MM.1S (cell line): ENCODE results near the gene CLK1.
"Not testable (repeated sequence)": the region's sequence is repeated elsewhere in the genome, so short reads cannot be mapped to it uniquely, and the experiment has no call there.

Experiments
- DNase-seq: peaks from one replicate; pipeline ENCODE4 v3.0.0-alpha.2; 2015
- H2AFZ ChIP-seq: fragments of 300-600 bp; sonication (generic); 2 replicates; pipeline ENCODE4 v1.6.0; 2016; ENCODE audit warnings: antibody characterized with exemption, low read length
- H3F3A ChIP-seq: fragments of 300-600 bp; sonication (generic); 2 replicates; pipeline ENCODE4 v1.6.1; 2016; ENCODE audit warnings: mild to moderate bottlenecking, antibody characterized with exemption, low read length, moderate library complexity, mixed read lengths; ENCODE audit not compliant: insufficient read depth
- H3K27ac ChIP-seq: fragments of 300-600 bp; sonication (generic); 2 replicates; pipeline ENCODE4 v1.5.1; 2016; ENCODE audit warnings: mild to moderate bottlenecking, low read length
- H3K27me3 ChIP-seq: fragments of 300-600 bp; sonication (generic); replicated peaks from 2 replicates; pipeline ENCODE4 v1.6.0; 2016; ENCODE audit warnings: low read length; ENCODE audit not compliant: insufficient read depth
- H3K36me3 ChIP-seq: fragments of 300-600 bp; sonication (generic); replicated peaks from 2 replicates; pipeline ENCODE4 v1.6.1; 2016; ENCODE audit warnings: mild to moderate bottlenecking, low read length, mixed read lengths; ENCODE audit not compliant: insufficient read depth
- H3K4me1 ChIP-seq: fragments of 300-600 bp; sonication (generic); 2 replicates; pipeline ENCODE4 v1.6.1; 2016; ENCODE audit warnings: low read length, mixed read lengths
- H3K4me2 ChIP-seq: fragments of 300-600 bp; sonication (generic); 2 replicates; pipeline ENCODE4 v1.6.0; 2016; ENCODE audit warnings: low read depth, low read length
- H3K4me3 ChIP-seq: fragments of 300-600 bp; sonication (generic); 2 replicates; pipeline ENCODE4 v1.5.1; 2016; ENCODE audit warnings: low read length, mixed read lengths
- H3K79me2 ChIP-seq: fragments of 300-600 bp; sonication (generic); 2 replicates; pipeline ENCODE4 v1.6.1; 2016; ENCODE audit warnings: mixed run types, low read length, mixed read lengths
- H3K9ac ChIP-seq: fragments of 300-600 bp; sonication (generic); 2 replicates; pipeline ENCODE4 v1.6.1; 2016; ENCODE audit warnings: low read length, mixed read lengths
- H3K9me2 ChIP-seq: fragments of 300-600 bp; sonication (generic); replicated peaks from 2 replicates; pipeline ENCODE4 v1.6.1; 2016; ENCODE audit warnings: mild to moderate bottlenecking, low read length, mixed read lengths; ENCODE audit not compliant: insufficient read depth
- H3K9me3 ChIP-seq: fragments of 300-600 bp; sonication (generic); replicated peaks from 2 replicates; pipeline ENCODE4 v1.6.1; 2016; ENCODE audit warnings: mild to moderate bottlenecking, low read length, mixed read lengths; ENCODE audit not compliant: insufficient read depth
- H4K20me1 ChIP-seq: fragments of 300-600 bp; sonication (generic); 2 replicates; pipeline ENCODE4 v1.6.1; 2016; ENCODE audit warnings: mild to moderate bottlenecking, low read length, moderate library complexity, mixed read lengths; ENCODE audit not compliant: insufficient read depth
- EZH2 ChIP-seq: fragments of 300-600 bp; sonication (generic); optimal IDR thresholded peaks from 2 replicates; pipeline ENCODE3; 2017; ENCODE audit warnings: low read depth, mild to moderate bottlenecking, antibody characterized with exemption, low read length, mixed read lengths
- EZH2phosphoT487 ChIP-seq: fragments of 300-600 bp; sonication (generic); IDR thresholded peaks from 2 replicates; pipeline ENCODE4 v1.6.1; 2018; ENCODE audit warnings: antibody characterized with exemption, low read length
- TF ChIP-seq, protein P1 (sequence below): fragments of 300-600 bp; sonication (generic); IDR thresholded peaks from 2 replicates; pipeline ENCODE4 v1.5.1; 2016; ENCODE audit warnings: antibody characterized with exemption, low read length, mixed read lengths

The CLK1 gene

DNA sequence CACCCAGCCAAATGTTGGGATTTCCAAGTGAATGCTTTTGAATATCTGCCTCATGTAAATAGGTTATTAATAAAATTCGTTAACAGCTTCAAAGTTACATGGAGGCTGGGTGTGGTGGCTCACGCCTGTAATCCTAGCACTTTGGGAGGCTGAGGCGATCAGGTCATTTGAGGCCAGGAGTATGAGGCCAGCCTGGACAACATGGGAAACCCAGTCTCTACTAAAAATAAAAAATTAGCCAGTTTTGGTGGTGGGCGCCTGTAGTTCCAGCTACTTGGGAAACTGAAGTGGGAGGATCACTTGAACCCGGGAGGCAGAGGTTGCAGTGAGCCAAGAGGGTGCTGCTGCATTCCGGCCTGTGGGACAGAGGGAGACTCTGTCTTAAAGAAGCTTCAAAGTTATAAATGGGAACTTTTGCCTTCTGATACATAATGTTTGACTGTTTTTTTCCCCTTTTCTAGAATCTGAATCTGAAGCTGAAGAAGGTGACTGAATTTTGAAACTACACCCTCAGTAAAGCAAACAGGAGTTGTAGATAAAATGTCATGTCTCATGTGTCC lies 42.7 kb downstream of the CLK1 start:
- no peaks in the 10 kb centered on the region for H3K9me2 ChIP-seq
- no peaks in the 10 kb centered on the region for H3K27me3 ChIP-seq
- no peak for TF ChIP-seq EZH2phosphoT487
- TF ChIP-seq, protein P1, sequence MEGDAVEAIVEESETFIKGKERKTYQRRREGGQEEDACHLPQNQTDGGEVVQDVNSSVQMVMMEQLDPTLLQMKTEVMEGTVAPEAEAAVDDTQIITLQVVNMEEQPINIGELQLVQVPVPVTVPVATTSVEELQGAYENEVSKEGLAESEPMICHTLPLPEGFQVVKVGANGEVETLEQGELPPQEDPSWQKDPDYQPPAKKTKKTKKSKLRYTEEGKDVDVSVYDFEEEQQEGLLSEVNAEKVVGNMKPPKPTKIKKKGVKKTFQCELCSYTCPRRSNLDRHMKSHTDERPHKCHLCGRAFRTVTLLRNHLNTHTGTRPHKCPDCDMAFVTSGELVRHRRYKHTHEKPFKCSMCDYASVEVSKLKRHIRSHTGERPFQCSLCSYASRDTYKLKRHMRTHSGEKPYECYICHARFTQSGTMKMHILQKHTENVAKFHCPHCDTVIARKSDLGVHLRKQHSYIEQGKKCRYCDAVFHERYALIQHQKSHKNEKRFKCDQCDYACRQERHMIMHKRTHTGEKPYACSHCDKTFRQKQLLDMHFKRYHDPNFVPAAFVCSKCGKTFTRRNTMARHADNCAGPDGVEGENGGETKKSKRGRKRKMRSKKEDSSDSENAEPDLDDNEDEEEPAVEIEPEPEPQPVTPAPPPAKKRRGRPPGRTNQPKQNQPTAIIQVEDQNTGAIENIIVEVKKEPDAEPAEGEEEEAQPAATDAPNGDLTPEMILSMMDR: no peak
- TF ChIP-seq EZH2: no peak
- no peaks in the 10 kb centered on the region for H3K4me1 ChIP-seq
- no peaks in the 10 kb centered on the region for H3F3A ChIP-seq
- H3K9me3 ChIP-seq: no peaks in the 10 kb centered on the region
- no peak for DNase-seq
- H3K9ac ChIP-seq: no peak overlapping the region
- H4K20me1 ChIP-seq: no peaks in the 10 kb centered on the region
- H3K79me2 ChIP-seq: no peaks in the 10 kb centered on the region
- H3K4me3 ChIP-seq: no peak overlapping the region
- no peak overlapping the region for H2AFZ ChIP-seq
- peaks cover 14% of the 10 kb centered on the region for H3K36me3 ChIP-seq
- no peak overlapping the region for H3K4me2 ChIP-seq
- H3K27ac ChIP-seq: no peak overlapping the region

DNA sequence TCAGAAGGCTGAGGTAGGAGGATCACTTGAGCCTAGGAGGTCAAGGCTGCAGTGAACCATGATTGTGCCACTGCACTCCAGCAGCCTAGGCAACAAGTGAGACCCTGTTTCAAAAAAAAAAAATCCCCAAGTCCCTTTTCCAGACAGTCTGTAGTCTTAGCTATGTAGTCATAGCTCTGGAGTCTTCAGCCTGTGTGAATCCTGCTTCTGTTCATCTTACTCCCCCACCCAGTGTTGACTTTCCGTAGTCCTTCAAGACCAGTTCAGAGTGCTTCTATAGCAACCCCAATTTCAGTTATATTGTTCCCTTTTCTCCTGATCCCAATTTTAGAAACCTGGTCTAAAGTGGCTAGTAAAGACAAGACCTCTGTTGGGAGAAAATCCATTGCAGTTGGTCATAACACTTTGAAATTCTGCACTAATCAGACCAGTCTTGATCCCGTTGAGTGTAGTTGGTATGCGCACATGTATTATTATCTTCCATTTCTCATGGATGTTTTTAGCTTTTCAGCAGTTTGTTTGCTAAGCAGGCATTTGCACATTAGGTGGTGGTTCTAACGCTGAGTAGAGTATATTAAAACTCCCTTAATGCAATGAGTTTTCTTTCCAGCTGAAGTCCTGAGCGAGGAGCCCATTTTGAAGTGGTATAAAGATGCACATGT lies 43.8 kb downstream of the CLK1 start:
- DNase-seq: no peak
- H3K9ac ChIP-seq: no peak overlapping the region
- no peak overlapping the region for H3K4me2 ChIP-seq
- H3K9me3 ChIP-seq: no peaks in the 10 kb centered on the region
- no peak overlapping the region for H3K4me3 ChIP-seq
- no peaks in the 10 kb centered on the region for H4K20me1 ChIP-seq
- H3K9me2 ChIP-seq: no peaks in the 10 kb centered on the region
- no peaks in the 10 kb centered on the region for H3F3A ChIP-seq
- H3K79me2 ChIP-seq: peaks cover 4% of the 10 kb centered on the region; the same call in 1 of the 2 replicates
- TF ChIP-seq, protein P1: no peak
- TF ChIP-seq EZH2: no peak
- no peak for TF ChIP-seq EZH2phosphoT487
- H3K36me3 ChIP-seq: peaks cover 19% of the 10 kb centered on the region
- H2AFZ ChIP-seq: no peak overlapping the region
- no peak overlapping the region for H3K27ac ChIP-seq
- no peaks in the 10 kb centered on the region for H3K27me3 ChIP-seq
- H3K4me1 ChIP-seq: no peaks in the 10 kb centered on the region

DNA sequence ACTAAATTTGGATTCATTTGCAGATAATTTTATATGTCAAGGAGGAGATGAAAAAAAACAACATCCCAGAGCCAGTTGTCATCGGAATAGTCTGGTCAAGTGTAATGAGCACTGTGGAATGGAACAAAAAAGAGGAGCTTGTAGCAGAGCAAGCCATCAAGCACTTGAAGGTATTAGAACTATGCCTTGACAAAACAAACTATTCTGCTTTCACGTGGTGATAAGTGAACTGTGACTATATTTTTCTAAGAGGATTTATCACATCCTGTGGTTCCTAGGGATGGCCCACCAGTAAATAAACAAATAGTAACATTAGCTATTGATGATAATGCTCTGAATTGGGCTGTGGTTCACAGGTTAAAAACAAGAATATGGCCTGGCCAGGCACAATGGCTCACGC lies 45.7 kb downstream of the CLK1 start:
- H3F3A ChIP-seq: not testable (repeated sequence)

DNA sequence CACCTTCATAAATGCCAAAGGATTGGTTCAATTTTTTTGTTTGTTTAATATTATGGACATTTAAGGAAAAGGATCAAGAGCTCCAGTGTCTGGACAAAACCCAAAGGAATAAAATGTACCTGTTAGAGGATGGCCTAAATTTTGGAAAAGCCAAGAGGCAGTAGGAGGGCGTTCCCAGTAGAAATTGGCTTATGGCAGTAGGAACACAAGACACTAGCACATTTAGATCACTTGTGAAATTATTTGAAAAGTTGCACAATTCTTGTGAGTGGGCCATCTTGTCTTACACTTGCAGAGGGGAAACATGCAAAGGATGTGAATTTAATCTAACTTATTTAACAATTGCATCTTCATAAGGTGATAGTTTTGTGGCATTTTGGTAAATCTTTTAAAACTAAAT lies 49.5 kb downstream of the CLK1 start:
- TF ChIP-seq, protein P1: no peak
- TF ChIP-seq EZH2: no peak
- TF ChIP-seq EZH2phosphoT487: no peak
- H3K4me3 ChIP-seq: no peak overlapping the region
- H3K9me2 ChIP-seq: no peaks in the 10 kb centered on the region
- no peak overlapping the region for H3K27ac ChIP-seq
- H3K9me3 ChIP-seq: no peaks in the 10 kb centered on the region
- no peak for DNase-seq
- H3K79me2 ChIP-seq: peaks cover 44% of the 10 kb centered on the region
- peaks cover 8% of the 10 kb centered on the region; the same call in 1 of the 2 replicates for H4K20me1 ChIP-seq
- no peak overlapping the region for H2AFZ ChIP-seq
- no peak overlapping the region; the same call in 1 of the 2 replicates for H3K4me2 ChIP-seq
- H3F3A ChIP-seq: peaks cover 24% of the 10 kb centered on the region
- H3K36me3 ChIP-seq: peaks cover 23% of the 10 kb centered on the region; the same call in 1 of the 2 replicates
- no peak overlapping the region for H3K9ac ChIP-seq
- peaks cover 25% of the 10 kb centered on the region for H3K4me1 ChIP-seq
- no peaks in the 10 kb centered on the region for H3K27me3 ChIP-seq

More for the DNA sequence above, 45.7 kb downstream of the CLK1 start:
- Histone ChIP-seq H3K36me3 (peaks cover 27% of the 10 kb centered on the region), H3K79me2 (peaks cover 24% of the 10 kb centered on the region), H3K4me1 (peaks cover 14% of the 10 kb centered on the region)
- H3K27me3 ChIP-seq, H3K9ac ChIP-seq, H3K27ac ChIP-seq, H3K9me3 ChIP-seq, DNase-seq, H3K9me2 ChIP-seq, H3K4me2 ChIP-seq, H2AFZ ChIP-seq, H3K4me3 ChIP-seq, H4K20me1 ChIP-seq: not testable (repeated sequence)
